GM13977 (cell line): ENCODE results near the gene SHISA2.

Experiments used
- DNase-seq: peaks from one replicate; pipeline ENCODE4 v3.0.0; 2012; ENCODE audit warnings: low spot score
- in situ Hi-C: fragments of 300-500 bp; cut with MboI; formaldehyde crosslinking; loops from one replicate; pipeline ENCODE4 v1.12.0; 2022; ENCODE audit warnings: low sequenced_read_pairs, low pct_unique_long_range_greater_than_20kb, mixed read lengths, inconsistent platforms; ENCODE audit not compliant: unreplicated experiment
- TF ChIP-seq, protein P1 (sequence below): IDR thresholded peaks from 2 replicates; pipeline ENCODE4 v1.5.1; 2012; ENCODE audit warnings: mild to moderate bottlenecking, control low read depth; ENCODE audit not compliant: insufficient read depth; ENCODE audit errors: extremely low read depth, missing control alignments

The SHISA2 gene

DNA sequence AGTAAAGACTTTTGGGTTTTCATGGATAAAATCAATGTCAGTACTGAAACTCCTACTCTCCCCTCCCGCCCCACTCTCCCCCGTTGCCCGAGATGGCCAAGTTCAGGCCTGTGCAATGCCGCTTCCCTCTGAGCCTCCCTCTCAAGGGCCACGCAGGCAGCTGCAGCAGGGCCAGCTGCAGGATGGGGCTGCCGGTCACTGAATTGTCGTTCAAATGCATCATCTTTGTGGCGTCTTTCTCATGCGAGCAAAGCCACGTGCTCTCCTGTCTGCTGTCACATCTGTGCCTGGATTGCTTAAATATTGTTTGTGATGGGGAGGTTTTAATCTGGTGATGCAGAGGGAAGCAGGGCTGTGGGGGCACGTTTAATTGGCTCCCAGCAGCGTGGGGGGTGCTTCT is 26.6 kb downstream of the SHISA2 start:
- DNase-seq: no peak
- TF ChIP-seq, protein P1, sequence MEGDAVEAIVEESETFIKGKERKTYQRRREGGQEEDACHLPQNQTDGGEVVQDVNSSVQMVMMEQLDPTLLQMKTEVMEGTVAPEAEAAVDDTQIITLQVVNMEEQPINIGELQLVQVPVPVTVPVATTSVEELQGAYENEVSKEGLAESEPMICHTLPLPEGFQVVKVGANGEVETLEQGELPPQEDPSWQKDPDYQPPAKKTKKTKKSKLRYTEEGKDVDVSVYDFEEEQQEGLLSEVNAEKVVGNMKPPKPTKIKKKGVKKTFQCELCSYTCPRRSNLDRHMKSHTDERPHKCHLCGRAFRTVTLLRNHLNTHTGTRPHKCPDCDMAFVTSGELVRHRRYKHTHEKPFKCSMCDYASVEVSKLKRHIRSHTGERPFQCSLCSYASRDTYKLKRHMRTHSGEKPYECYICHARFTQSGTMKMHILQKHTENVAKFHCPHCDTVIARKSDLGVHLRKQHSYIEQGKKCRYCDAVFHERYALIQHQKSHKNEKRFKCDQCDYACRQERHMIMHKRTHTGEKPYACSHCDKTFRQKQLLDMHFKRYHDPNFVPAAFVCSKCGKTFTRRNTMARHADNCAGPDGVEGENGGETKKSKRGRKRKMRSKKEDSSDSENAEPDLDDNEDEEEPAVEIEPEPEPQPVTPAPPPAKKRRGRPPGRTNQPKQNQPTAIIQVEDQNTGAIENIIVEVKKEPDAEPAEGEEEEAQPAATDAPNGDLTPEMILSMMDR: no peak
- in situ Hi-C loops: no loop called here

DNA sequence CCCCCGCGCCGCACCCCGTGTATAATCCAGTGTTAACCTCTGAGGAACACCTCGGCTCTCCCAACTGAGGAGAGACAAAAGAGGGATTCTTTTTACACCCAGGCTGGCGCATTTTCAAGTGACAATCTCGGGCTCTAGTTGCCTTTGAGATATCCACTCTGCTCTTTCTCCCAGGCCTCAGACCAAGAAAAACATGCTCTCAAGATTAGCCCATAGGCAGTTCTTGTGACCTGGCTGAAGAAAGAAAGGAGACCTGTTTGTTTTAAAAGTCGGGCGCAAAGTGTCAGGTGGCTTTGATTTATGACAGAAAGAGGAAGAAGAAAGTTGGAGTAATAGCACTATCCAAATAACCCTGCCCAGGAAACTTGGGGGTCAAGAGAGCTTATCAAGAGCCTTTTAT is 27.3 kb downstream of the SHISA2 start:
- in situ Hi-C loops: no loop called here
- no peak for DNase-seq

DNA sequence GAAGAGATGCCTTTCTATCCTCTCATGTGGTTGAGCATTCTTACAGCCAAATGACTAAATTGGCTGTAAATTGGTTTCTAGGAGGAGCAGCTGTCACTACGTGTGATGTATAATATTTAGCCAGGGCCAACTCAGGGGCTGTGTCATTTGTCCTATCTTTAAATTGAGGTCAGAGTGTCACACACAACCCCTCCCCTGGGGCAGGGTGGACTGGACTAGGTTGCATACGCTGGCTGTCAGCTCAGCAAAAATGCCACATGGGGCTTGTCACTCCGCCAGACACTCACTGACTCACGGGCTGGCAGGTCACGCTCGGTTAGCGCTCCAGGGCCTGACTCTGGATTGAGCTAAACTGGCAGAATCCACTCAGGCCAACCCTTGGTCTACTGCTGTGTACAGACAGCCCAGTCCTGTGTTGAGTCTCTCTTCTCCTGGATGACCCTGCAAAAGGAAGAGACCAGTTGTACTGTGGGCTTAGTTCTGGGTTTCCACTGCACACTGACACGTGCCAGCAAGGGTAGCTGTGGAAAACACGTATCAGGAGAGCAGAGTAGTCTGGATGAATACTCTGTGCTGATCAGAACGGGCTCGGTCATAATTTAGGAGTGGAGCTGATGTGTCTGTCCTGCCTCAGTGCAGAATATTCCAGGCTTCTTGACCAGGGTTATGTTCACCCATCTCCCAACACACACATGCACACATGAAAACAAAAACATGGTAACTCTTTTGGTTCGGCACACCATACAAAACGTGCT is 29.1 kb downstream of the SHISA2 start:
- in situ Hi-C loops: no loop called here
- TF ChIP-seq, protein P1: no peak
- DNase-seq: no peak

More for the DNA sequence above, 27.3 kb downstream of the SHISA2 start:
- TF ChIP-seq, protein P1: no peak

DNA sequence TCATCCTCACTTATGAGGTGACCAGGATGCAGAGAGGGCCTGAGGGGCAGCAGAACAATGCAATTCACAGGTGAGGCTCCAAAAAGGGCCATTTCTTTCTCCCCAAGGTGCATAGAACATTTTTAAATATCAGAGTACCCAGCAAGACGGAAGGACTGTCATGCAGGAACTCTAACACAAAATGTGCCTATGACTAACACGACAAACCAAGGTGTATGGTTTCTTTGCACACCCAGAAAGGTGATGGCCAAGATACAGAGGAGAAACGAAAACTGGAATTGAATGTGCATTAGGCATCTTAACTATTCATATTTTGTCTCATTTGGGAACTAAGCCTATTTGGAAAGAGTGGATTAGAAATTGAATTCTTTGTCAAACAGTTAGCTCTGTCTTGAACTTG is 29.9 kb downstream of the SHISA2 start:
- TF ChIP-seq, protein P1: no peak
- DNase-seq: no peak
- in situ Hi-C loops: no loop called here

DNA sequence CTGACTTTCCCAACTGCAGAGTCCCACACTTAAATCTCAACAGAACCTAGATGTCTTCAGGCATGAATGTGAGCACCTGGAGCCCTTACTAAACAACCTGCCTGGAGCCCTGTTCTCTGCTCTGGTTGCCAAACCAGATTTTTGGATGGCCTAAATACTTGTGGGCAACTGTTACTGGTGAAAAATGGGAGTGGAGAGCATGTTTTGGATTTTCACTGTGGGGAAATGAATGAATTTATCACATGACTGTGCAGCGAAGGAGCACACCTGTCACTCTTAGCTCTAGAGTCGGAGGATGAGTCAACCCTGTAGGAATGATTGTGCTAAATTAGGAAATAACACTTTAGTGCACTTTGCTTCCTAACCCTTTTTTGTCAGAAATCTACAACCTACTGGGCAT is 30.3 kb downstream of the SHISA2 start:
- TF ChIP-seq, protein P1: no peak

DNA sequence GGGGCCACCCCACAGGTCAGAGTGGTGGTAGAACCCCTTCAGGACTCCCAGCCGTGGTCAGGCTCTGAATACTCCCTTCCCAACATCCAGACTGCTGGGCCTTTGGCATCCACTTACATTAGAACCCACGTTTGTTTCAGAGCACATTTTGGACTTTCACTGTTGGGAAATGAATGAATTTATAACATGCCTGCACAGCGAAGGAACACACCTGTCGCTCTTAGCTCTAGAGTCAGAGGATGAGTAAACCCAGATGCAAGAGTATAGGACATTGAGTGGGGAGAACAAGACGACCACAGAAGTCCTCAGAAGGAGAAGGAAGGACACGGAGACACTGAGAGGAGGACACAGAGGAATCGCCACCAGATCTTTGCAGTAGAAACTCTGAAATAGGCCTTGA is 30.9 kb downstream of the SHISA2 start:
- TF ChIP-seq, protein P1: no peak
- in situ Hi-C loops: no loop called here
- DNase-seq: no peak

More for the DNA sequence above, 30.3 kb downstream of the SHISA2 start:
- DNase-seq: no peak
- in situ Hi-C loops: no loop called here
